Fibroblast of upper back skin (primary cell): ENCODE results near the gene DENND1A.

Experiments
- DNase-seq: peaks from one replicate; pipeline ENCODE4 v3.0.0-alpha.2; 2013

Gene DENND1A

GRCh38 chr9:123717581-123718175, 212.2 kb downstream of the DENND1A start:
- no peak for DNase-seq

GRCh38 chr9:123716339-123716945, 213.5 kb downstream of the DENND1A start:
- DNase-seq, result no peak

GRCh38 chr9:123715258-123715657, 214.7 kb downstream of the DENND1A start:
- no peak for DNase-seq

- DNase-seq, result no peak
Measured at GRCh38 chr9:123713282-123713681, 216.6 kb downstream of the DENND1A start.

GRCh38 chr9:123712399-123712798, 217.5 kb downstream of the DENND1A start:
- DNase-seq, result peak; percentile 8

GRCh38 chr9:123710299-123710698, 219.6 kb downstream of the DENND1A start:
- peak; percentile 75 for DNase-seq

- no peak for DNase-seq
Measured at GRCh38 chr9:123702483-123702882, 227.4 kb downstream of the DENND1A start.

GRCh38 chr9:123697686-123698085, 232.2 kb downstream of the DENND1A start:
- no peak for DNase-seq

GRCh38 chr9:123696476-123696875, 233.4 kb downstream of the DENND1A start:
- peak; percentile 36 for DNase-seq

- peak; percentile 62 for DNase-seq
Measured at GRCh38 chr9:123695386-123695785, 234.5 kb downstream of the DENND1A start.

- no peak for DNase-seq
Measured at GRCh38 chr9:123691765-123692303, 238.1 kb downstream of the DENND1A start.

- no peak for DNase-seq
Measured at GRCh38 chr9:123689701-123690428, 240.1 kb downstream of the DENND1A start.

GRCh38 chr9:123687246-123687751, 242.6 kb downstream of the DENND1A start:
- no peak for DNase-seq

GRCh38 chr9:123686829-123687192, 243.1 kb downstream of the DENND1A start:
- DNase-seq, result no peak

- DNase-seq, result peak; percentile 50
Measured at GRCh38 chr9:123686131-123686828, 243.6 kb downstream of the DENND1A start.

GRCh38 chr9:123685489-123686083, 244.3 kb downstream of the DENND1A start:
- DNase-seq, result no peak

GRCh38 chr9:123684393-123685149, 245.4 kb downstream of the DENND1A start:
- DNase-seq, result no peak

- no peak for DNase-seq
Measured at GRCh38 chr9:123682746-123683145, 247.2 kb downstream of the DENND1A start.

GRCh38 chr9:123680352-123680751, 249.6 kb downstream of the DENND1A start:
- no peak for DNase-seq

- no peak for DNase-seq
Measured at GRCh38 chr9:123679330-123679987, 250.5 kb downstream of the DENND1A start.

- DNase-seq, result no peak
Measured at GRCh38 chr9:123678878-123679329, 251.0 kb downstream of the DENND1A start.
